Stimulated activated CD4-positive, alpha-beta T cell treated with anti-CD3 and anti-CD28 coated beads, Interleukin-4, amount 100 ng/mL, for 1 hour (primary cell): ENCODE measurements around the gene RAN.
"Not testable (repeated sequence)": the region's sequence is repeated elsewhere in the genome, so short reads cannot be mapped to it uniquely, and the experiment has no call there.

Experiments used
- DNase-seq: peaks from one replicate; pipeline ENCODE4 v3.0.0-alpha.2; 2020

RAN gene

GRCh38 chr12:130849561-130850417, 22.1 kb upstream of the RAN start:
- no peak for DNase-seq

- no peak for DNase-seq
Measured at GRCh38 chr12:130850418-130851021, 21.3 kb upstream of the RAN start.

GRCh38 chr12:130856088-130856487, 15.8 kb upstream of the RAN start:
- DNase-seq: no peak

GRCh38 chr12:130858084-130858483, 13.8 kb upstream of the RAN start:
- DNase-seq: no peak

- no peak for DNase-seq
Measured at GRCh38 chr12:130859161-130859560, 12.7 kb upstream of the RAN start.

GRCh38 chr12:130860311-130860710, 11.6 kb upstream of the RAN start:
- DNase-seq: no peak

- DNase-seq: no peak
Measured at GRCh38 chr12:130862161-130862560, 9.7 kb upstream of the RAN start.

GRCh38 chr12:130862771-130863170, 9.1 kb upstream of the RAN start:
- DNase-seq: not testable (repeated sequence)

GRCh38 chr12:130863298-130863697, 8.6 kb upstream of the RAN start:
- DNase-seq: no peak

GRCh38 chr12:130868412-130868811, 3.5 kb upstream of the RAN start:
- DNase-seq: no peak

- DNase-seq: peak; percentile 63
Measured at GRCh38 chr12:130870442-130871285, 1.2 kb upstream of the RAN start.

- peak; percentile 58 for DNase-seq
Measured at GRCh38 chr12:130872179-130873096, 572 bp downstream of the RAN start.

- DNase-seq: no peak
Measured at GRCh38 chr12:130873106-130873795, 1.4 kb downstream of the RAN start.

- no peak for DNase-seq
Measured at GRCh38 chr12:130873825-130874224, 2.0 kb downstream of the RAN start.

- DNase-seq: no peak
Measured at GRCh38 chr12:130874696-130875095, 2.8 kb downstream of the RAN start.

GRCh38 chr12:130875193-130875592, 3.3 kb downstream of the RAN start:
- no peak for DNase-seq

GRCh38 chr12:130875708-130876107, 3.8 kb downstream of the RAN start:
- not testable (repeated sequence) for DNase-seq

- DNase-seq: no peak
Measured at GRCh38 chr12:130876297-130876696, 4.4 kb downstream of the RAN start.

GRCh38 chr12:130876758-130877157, 4.9 kb downstream of the RAN start:
- DNase-seq: no peak

GRCh38 chr12:130877333-130877732, 5.5 kb downstream of the RAN start:
- DNase-seq: no peak
